GM12878 (cell line): ENCODE measurements around the gene PRDM8. TPM values are rescaled to one million over a fixed set of nuclear protein-coding genes. Genes with fewer than 3 reads are reported as not detected.

Source experiments
- ATAC-seq: fragments of 200-7000 bp; cut with Tn5 transposase; 3 replicates; pipeline ENCODE4 v1.9.1; 2020; ENCODE audit warnings: mild to moderate bottlenecking, moderate library complexity
- BruUV-seq: library from RNA; stranded (reverse); fragments of 400-500 nt; replicated peaks from 2 replicates; lab custom pipeline; 2021; lab: Mats Ljungman, UMichigan
- CTCF ChIA-PET: fragments of 300-600 bp; sonication (Branson Sonifier 250); formaldehyde crosslinking; extraction: SDS; loops from one replicate; lab custom pipeline; 2021; ENCODE audit warnings: inconsistent platforms; lab: Yijun Ruan, JAX
- POLR2A ChIA-PET: fragments of 350-600 bp; formaldehyde crosslinking; extraction: SDS; loops from one replicate; lab custom pipeline; 2021; ENCODE audit warnings: inconsistent platforms; lab: Charles Lee
- RAD21 ChIA-PET: fragments of 300-600 bp; sonication (Branson Sonifier 250); formaldehyde crosslinking; loops from one replicate; lab custom pipeline; 2023; ENCODE audit warnings: antibody characterized with exemption; ENCODE audit not compliant: unreplicated experiment; lab: Charles Lee
- SMC1A ChIA-PET: fragments of 300-600 bp; sonication (Branson Sonifier 250); formaldehyde crosslinking; loops from one replicate; lab custom pipeline; 2023; ENCODE audit not compliant: unreplicated experiment, uncharacterized antibody; lab: Charles Lee
- DNase-seq: peaks from one replicate; pipeline ENCODE4 v3.0.0-alpha.2; 2011; ENCODE audit warnings: low read depth, low spot score
- FAIRE-seq: peaks from 3 replicates; lab custom pipeline; 2011; peaks lifted over from hg19 to GRCh38; lab: Jason Lieb, UNC
- H2AFZ ChIP-seq: 2 replicates; pipeline ENCODE4 v1.6.0; 2011; ENCODE audit warnings: low read depth, low read length, control low read depth; ENCODE audit not compliant: control insufficient read depth
- H3K27ac ChIP-seq: 2 replicates; pipeline ENCODE4 v1.5.1; 2011; ENCODE audit warnings: control low read depth; ENCODE audit not compliant: control insufficient read depth, insufficient read depth
- H3K27me3 ChIP-seq, 2 experiments: replicated peaks in 1 of 2; 2 replicates each; pipeline versions ENCODE4 v1.6.0 to v1.6.1; 2011; ENCODE audit warnings: low read length in 1 of 2; ENCODE audit not compliant: control insufficient read depth in 2 of 2, insufficient read depth in 2 of 2
- H3K36me3 ChIP-seq, 2 experiments: 2 replicates each; pipeline ENCODE4 v1.5.1; 2011; ENCODE audit warnings: low read length in 1 of 2; ENCODE audit not compliant: control insufficient read depth in 2 of 2, insufficient read depth in 2 of 2
- H3K4me1 ChIP-seq: 2 replicates; pipeline ENCODE4 v1.6.1; 2011; ENCODE audit warnings: mild to moderate bottlenecking, low read length, moderate library complexity, mixed read lengths; ENCODE audit not compliant: control insufficient read depth, insufficient read depth
- H3K4me2 ChIP-seq: 2 replicates; pipeline ENCODE4 v1.6.0; 2011; ENCODE audit warnings: control low read depth; ENCODE audit not compliant: control insufficient read depth, insufficient read depth
- H3K4me3 ChIP-seq: fragments of 200-600 bp; sonication (generic); 2 replicates; pipeline ENCODE4 v1.5.1; 2016
- H3K79me2 ChIP-seq: 2 replicates; pipeline ENCODE4 v1.6.0; 2011; ENCODE audit warnings: low read length; ENCODE audit not compliant: control insufficient read depth, insufficient read depth
- H3K9ac ChIP-seq: 2 replicates; pipeline ENCODE4 v1.8.0; 2011; ENCODE audit warnings: low read length, control low read depth, mixed read lengths; ENCODE audit not compliant: control insufficient read depth, insufficient read depth
- H3K9me3 ChIP-seq: replicated peaks from 3 replicates; pipeline ENCODE4 v1.5.1; 2011; ENCODE audit warnings: mild to moderate bottlenecking, low read length; ENCODE audit not compliant: control insufficient read depth, insufficient read depth
- H4K20me1 ChIP-seq: 2 replicates; pipeline ENCODE4 v1.6.0; 2011; ENCODE audit not compliant: control insufficient read depth, insufficient read depth
- ATF2 ChIP-seq: IDR thresholded peaks from 2 replicates; pipeline ENCODE4 v1.6.1; 2012; ENCODE audit warnings: low read length, inconsistent platforms
- CUX1 ChIP-seq: IDR thresholded peaks from 2 replicates; pipeline ENCODE4 v1.6.1; 2012; ENCODE audit warnings: improper control_type of control experiment, low read depth, low read length; ENCODE audit not compliant: insufficient replicate concordance
- EED ChIP-seq: sonication (generic); IDR thresholded peaks from 2 replicates; pipeline ENCODE4 v1.6.1; 2016; ENCODE audit warnings: antibody characterized with exemption, low read depth
- PAX8 ChIP-seq: fragments of 450-650 bp; IDR thresholded peaks from 2 replicates; pipeline ENCODE4 v1.6.1; 2017; ENCODE audit warnings: mild to moderate bottlenecking, moderate library complexity
- POLR2A ChIP-seq: IDR thresholded peaks from 2 replicates; pipeline ENCODE4 v1.6.1; 2011; ENCODE audit warnings: low read depth, mild to moderate bottlenecking, low read length
- ZBTB11 ChIP-seq: fragments of 450-650 bp; formaldehyde crosslinking; IDR thresholded peaks from 2 replicates; pipeline ENCODE4 v1.5.0; 2022; ENCODE audit warnings: mild to moderate bottlenecking, missing genetic modification characterization
- ZNF24 ChIP-seq: fragments of 450-650 bp; IDR thresholded peaks from 2 replicates; pipeline ENCODE4 v1.6.1; 2017; ENCODE audit warnings: antibody characterized with exemption, mild to moderate bottlenecking
- ZNF622 ChIP-seq: fragments of 450-650 bp; IDR thresholded peaks from 2 replicates; pipeline ENCODE4 v1.6.1; 2017; ENCODE audit warnings: mild to moderate bottlenecking, inconsistent platforms
- WGBS: methylation state at CpG from one replicate; pipeline ENCODE4 v1.1.6; 2016; ENCODE audit warnings: low lambda C conversion rate; ENCODE audit not compliant: insufficient replicate concordance, insufficient coverage; ENCODE audit errors: missing lambda C conversion rate; 5-methylcytosine and 5-hydroxymethylcytosine counted together
- in situ Hi-C: fragments of 300-500 bp; cut with MboI; formaldehyde crosslinking; loops from 9 replicates; pipeline ENCODE4 v1.14.3; 2018; ENCODE audit warnings: mixed read lengths
- intact Hi-C: fragments of 100-400 bp; cut with micrococcal nuclease; formaldehyde crosslinking; loops from one replicate; pipeline ENCODE4 v1.14.2; 2022; ENCODE audit not compliant: unreplicated experiment
- polyA plus RNA-seq, 11 experiments: library from polyadenylated mRNA; depleted of rRNA in 4 of 11; unstranded in 6 of 11; stranded (reverse) in 5 of 11; fragments of >200 nt; fragmentation: Nextera tagmentation in 4 of 11; fragmentation: Illumina TruSeq in 1 of 11; extraction: Ambion mirVana in 4 of 11; extraction: Trizol in 1 of 11; gene quantifications; 1 replicate in 1 of 11; 2 replicates in 10 of 11; pipeline versions ENCODE4 v1.2.1 to v1.2.3, GENCODE V29; 2011 to 2016; ENCODE audit warnings: inconsistent platforms in 2 of 11, missing spikeins in 2 of 11, low read depth in 1 of 11
- total RNA-seq, 4 experiments: library from RNA; depleted of rRNA in 3 of 4; stranded (reverse); fragments of >200 nt in 3 of 4; fragmentation: Illumina TruSeq in 1 of 4; extraction: Trizol in 1 of 4; gene quantifications; 2 replicates each; pipeline versions ENCODE4 v1.2.1 to v1.2.3, GENCODE V29; 2013 to 2021

The PRDM8 gene
- total and polyA plus RNA-seq, 10 of the 15 experiments (the other 5 are each of a cell fraction or from before 2014, with no cell fraction given): 0.09 to 1.6 (median 0.40) TPM

- intact Hi-C loops: no loop called here
- FAIRE-seq: no peak
- no peak for DNase-seq
These were observed 1.7 kb upstream of the PRDM8 start for GRCh38 chr4:80195441-80196140.

More at GRCh38 chr4:80195441-80196140, 1.7 kb upstream of the PRDM8 start:
- ChIA-PET CTCF (interaction anchor here (0.7 to 1.8 kb wide), 3 partner anchors 10 to 37 kb away, joined by 4 to 8 read pairs (median 5); no protein-coding TSS in a partner anchor), POLR2A (interaction anchor here (0.8 kb wide), 1 partner anchor 69 kb away, joined by 3 read pairs; no protein-coding TSS in a partner anchor), RAD21 (interaction anchor here (1.0 to 1.4 kb wide), 2 partner anchors 10 to 36 kb away, joined by 3 to 7 read pairs; no protein-coding TSS in a partner anchor), SMC1A (interaction anchor here (0.7 to 1.9 kb wide), 5 partner anchors 10 to 217 kb away, joined by 3 to 7 read pairs (median 3); no protein-coding TSS in a partner anchor)
- Histone ChIP-seq H3K27me3 (peaks cover 0 to 13% of the 10 kb centered on the region in 2 experiments; a peak in 3 of 4 replicates), H3K9ac (no peak overlapping the region), H3K4me3 (no peak overlapping the region), H3K4me1 (no peaks in the 10 kb centered on the region), H2AFZ (no peak overlapping the region), H3K27ac (no peak overlapping the region), H3K36me3 (no peaks in the 10 kb centered on the region), H3K4me2 (0 out of 2 replicates have a peak overlapping the region, but pooled peaks have one; percentile 25), H3K9me3 (no peaks in the 10 kb centered on the region), H4K20me1 (no peaks in the 10 kb centered on the region), H3K79me2 (no peaks in the 10 kb centered on the region)
- WGBS: 10% methylated on average over 2 of the region's 2 CpGs
- in situ Hi-C loops: no loop called here
- BruUV-seq: no TSS peak
- no peak for TF ChIP-seq CUX1
- no peak for TF ChIP-seq ZNF622
- TF ChIP-seq EED: no peak
- no peak for TF ChIP-seq POLR2A
- TF ChIP-seq ATF2: no peak
- no peak for TF ChIP-seq ZBTB11 (CRISPR knock-in tag)
- TF ChIP-seq ZNF24: no peak
- TF ChIP-seq PAX8: no peak
- ATAC-seq: 0 out of 3 replicates have a peak, but pooled peaks have one; percentile 18
